ENCODE data around the gene FAM3D.

The FAM3D gene

DNA sequence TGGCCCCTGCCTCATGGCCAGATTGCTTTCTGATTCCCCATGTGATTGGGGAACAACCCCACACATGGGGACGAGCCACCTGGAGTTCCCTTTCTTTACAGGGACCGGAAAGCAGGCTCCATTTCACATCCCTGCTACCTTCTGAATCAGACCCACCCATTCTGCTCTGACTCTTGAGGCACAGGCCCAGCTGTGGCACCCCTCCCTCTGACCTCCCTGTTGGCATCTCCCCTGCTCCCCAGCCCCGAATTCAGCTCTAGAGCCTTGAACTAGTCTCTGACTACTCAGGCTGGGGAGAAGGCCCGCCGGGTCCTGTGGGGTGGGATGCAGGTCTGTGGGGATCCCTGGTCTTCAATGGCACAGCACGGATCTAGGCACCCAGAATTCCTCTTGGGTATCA, 12.1 kb downstream of the FAM3D start:
- no peak for DNase-seq (ENCODE audit: low spot score)

DNA sequence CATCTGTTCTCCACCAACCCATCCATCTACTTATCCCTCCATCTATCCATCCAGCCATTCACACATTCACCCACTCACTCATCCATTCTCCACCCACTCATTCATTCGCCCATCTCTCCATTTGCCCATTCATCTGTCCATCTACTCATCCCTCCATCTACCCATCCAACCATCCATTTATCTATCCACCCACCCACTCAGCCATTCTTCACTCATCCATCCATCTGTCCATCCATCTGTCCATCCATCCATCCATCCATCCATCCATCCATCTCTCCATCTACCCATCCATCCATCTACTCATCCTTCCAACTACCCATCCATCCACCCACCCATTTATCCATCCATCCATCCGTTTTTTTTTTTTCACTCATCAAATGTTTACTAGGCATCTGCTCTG, 13.9 kb downstream of the FAM3D start:
- no peak for DNase-seq (ENCODE audit: low spot score)

DNA sequence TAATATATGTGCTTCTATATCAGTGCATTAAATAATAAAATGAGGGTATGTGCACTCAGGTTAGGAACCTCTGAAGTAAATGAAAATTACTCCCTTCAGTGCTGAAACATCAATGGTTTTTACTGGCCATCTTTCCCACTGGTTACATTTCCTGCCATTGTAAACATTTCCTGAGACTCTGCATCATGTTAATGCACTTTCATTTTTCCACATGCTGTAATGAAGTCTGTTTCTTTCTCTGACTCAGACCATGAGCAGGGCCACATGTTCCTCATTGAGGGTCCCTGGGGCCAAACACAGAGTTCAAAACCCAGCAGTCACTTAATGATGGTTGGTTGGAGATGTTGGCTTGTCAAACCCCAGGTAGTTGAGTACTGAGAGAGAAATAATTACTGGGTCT, 15.3 kb downstream of the FAM3D start:
- DNase-seq (ENCODE audit: low spot score), result no peak

DNA sequence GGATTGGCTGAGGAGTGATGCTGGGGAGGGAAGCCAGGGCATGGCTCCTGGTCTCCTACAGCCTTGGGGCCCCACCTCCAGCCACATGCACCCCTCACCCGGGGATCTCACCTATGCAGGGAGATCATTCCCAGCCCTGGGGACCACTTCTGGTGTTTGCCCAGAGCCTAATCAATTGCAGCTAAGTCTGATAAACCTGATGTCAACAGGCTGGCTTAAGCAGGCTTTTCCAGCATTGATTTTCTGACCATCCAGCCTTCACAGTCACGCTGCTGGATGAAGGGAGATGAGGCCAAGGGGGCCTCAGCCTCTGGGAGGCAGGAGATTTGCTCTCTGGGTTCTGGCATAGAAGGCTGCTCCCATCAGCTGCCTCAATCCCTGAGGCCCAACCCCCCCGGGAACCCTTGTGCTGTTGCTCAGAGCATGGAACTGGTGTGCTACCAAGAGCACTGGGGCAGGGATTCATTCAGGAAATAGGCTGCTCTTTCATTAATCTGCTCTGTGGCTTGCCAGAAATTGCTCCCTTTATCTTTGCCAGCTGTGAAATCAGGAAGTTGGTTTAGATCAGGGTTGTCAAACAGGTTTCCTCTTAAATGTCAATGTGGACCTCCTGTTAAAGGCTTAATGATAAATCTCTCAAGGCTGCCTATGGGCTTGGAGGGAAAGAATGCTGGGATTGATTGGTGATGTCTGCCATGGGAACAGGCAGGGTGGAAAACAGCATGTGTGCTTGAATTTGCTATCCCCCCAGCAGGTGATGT, 19.0 kb downstream of the FAM3D start:
- DNase-seq (ENCODE audit: low spot score), result no peak

DNA sequence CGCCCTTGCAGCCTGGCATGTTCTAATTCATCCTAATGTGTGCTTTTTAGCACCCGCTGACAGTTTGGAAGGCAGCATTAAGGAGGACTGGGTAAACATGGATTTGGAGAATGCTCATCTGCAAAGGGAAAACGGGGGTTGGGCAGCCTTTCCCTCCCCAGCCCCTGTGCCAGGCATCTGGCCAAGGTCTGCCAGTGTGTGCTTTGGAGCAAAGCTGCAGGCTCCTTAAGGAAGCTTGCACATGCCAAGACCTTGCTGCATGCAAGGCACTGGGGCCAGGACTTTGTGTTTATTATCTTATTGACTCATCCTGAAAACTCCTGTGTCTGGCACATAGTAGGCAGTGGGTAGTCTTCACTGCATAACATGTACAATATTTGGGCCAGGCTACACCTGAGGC, 20.1 kb downstream of the FAM3D start:
- DNase-seq (ENCODE audit: low spot score), result no peak

DNA sequence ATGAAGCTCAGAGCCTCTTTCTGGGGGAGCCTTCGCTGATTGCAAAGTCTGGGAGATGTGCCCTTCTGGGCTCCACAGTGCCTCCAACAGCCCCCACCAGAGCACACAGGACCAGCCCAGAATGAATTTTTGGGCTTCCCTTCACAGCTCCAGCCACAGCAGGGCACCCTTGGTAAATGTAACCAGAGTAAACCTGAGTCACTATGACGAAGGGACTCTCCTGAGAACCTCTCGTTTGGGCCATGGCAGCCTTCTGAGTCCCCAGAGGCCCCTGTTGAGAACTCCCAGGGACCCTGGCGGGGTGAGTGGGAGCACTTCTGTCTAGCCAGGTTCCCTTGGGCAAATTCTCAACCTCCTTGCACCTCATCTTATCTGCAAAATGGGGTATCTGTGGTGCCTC, 20.8 kb downstream of the FAM3D start:
- no peak for DNase-seq (ENCODE audit: low spot score)

DNA sequence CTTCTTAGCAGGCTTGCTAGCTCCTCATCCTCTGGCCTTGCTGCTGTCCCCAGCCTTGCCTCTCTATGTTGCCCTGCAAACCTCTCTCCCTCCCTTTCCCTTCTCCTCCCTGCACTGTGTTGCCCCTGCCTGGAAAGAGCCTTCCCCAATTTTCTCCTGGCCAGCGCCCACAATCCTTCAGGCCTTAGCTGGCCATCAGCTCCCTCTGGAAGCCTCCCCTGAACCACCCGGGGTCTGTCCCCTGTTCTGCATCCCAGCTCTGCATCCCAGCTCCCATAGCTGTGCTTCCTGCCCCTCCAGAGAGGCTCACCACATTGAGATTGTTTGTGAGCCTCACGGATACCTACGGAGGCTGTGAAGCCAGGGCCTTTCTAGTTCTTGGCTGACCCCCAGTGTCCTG, 23.7 kb downstream of the FAM3D start:
- DNase-seq (ENCODE audit: low spot score), result no peak

DNA sequence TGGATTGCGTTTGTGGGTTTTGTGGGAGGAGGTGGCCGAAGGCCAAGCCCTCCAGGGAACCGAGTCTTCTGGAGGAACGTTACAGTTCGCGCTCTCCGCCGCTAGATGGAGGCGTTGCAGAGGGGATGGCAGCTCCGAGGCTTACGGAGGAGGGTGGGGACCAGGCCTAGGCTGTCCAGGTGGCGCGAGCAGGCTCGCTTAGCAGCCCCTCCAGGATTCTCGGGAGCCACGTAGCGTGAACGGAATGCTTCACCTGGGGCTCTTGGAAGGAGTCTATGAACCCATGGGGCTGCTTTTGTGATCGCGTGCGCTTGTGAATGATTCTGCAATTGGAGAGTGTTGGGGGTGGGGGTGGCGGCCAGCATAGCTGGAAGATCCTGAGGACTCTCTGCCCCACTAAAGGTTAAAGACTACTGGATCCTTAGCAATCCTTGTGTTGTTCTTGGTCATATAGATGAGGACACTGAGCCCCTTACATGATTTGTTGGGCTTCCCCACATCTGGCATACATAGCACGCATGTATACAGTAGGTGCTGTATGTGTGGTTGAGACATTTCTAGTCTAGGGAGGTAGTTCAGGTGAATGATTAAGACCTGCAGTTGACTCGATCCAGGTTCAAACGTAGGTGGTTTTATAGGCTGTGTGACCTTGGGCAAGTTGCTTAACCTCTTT, 25.7 kb downstream of the FAM3D start:
- DNase-seq (ENCODE audit: low spot score), result peak; percentile 72

DNA sequence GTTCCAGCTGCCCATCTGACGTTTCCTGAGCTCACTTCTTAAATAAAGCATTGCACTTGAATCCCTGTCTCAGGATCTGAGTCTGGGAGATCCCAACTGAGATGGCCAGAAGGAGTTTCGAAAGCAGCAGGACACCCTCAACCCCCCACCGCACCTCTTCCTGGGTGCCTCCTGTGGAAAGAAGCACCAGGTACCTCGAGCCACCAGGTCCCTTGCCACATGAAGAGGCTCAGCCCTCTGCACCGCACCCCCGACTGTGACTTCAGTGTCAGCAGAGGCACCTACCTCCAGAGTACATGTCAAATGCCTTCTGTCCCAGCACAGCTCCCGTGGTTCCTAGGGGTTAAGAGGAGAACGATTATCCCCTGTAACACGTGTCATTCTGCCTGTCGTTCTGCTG, 26.7 kb downstream of the FAM3D start:
- DNase-seq (ENCODE audit: low spot score), result no peak

DNA sequence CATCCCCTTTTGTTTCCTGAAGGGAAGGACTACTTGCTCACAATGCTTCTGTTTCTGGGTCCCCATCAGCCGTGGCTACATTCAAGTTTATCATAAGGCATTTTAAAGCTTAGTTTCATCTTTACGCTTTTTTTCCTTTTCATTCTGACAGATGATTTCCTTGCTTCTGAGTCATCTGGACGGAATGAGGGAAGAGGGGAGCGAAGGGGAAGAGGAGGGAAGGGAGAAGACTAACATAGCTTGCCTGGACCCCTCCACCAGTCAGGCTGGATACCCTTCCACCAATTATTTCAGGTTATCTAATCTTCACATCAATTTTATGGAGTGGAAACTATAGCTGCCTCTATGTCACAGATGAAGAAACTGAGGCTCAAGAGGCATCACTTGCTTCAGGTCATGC, 27.6 kb downstream of the FAM3D start:
- no peak for DNase-seq (ENCODE audit: low spot score)

DNA sequence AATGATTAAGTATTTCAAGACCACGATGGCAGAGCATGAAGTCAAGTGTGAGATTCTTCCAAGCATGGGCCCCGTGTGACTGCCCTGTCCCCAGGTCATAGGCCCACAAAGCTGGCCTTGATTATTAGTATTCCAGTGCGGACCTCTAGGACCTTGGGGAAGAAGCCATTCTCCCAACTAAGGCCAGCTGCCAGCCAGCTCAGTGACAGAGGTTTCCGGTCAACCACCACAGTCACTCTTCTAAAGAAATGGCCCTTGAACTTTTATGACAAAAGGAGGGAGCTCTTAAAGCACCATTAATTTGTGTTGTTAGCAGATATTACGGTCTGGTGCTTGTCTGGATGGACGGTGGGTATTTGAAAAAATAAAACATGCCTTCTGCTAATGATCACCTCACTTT, 28.0 kb downstream of the FAM3D start:
- DNase-seq (ENCODE audit: low spot score), result no peak

DNA sequence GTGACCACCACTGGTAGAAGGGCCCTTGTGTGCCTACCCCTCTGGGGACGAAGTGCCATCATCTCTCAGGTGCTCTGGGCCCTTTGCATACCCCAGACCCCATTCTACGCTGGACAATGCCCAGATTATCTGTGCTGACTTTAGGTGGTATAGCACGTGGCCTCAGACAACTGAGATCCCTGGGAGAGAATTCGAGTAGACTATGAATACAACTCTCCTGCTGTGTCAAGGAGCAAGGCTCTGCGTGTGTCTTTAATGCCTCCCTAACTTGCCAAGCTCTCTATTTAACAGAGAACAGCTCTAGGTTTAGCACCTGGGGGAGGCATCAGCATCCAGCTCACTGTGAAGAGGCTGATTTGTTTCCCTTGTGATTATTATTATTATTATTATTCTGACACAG, 29.1 kb downstream of the FAM3D start:
- no peak for DNase-seq (ENCODE audit: low spot score)

DNA sequence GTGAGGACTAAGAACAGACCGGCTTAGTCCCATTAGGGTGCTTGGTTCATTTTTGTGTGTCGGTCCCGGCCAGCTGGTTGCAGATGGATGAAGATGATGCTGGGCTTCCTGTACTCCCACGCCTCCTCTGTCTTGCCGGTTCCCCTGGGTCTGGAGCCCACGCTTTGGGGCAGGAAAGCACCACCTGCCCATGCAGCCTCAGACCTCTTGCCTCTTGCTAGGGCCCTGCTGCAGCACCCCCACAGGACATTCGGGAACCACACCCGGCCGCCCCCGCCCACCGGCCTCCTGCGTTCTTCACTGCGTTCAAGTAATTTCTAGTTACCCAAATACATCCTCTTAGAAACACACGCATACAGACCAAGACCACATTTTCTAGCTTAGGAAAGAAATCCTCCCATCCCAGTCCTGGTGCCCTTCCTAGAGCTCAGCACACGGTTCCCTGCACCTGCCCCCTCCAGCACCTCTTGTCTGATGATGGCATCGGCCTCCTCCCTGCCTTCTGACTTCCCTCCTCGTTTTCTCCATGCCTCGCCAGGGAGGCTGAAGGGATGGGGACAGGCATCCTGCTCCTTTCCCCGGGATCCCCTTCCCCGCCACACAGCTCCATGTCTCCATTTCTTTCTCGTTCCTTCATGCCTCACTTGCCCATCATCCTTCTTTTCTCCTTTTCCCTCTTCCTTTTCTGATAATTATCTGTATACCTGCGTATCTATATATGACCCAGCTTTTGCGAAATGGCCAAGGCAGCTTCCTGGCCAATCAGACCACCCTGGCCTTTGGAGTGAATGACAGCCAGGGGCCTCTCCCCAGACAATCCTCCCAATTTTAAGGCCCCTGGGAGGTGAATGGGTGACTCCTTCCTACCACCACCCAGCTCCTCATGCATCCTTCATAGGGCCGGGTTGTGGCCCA, 30.9 kb downstream of the FAM3D start:
- no peak for DNase-seq (ENCODE audit: low spot score)

DNA sequence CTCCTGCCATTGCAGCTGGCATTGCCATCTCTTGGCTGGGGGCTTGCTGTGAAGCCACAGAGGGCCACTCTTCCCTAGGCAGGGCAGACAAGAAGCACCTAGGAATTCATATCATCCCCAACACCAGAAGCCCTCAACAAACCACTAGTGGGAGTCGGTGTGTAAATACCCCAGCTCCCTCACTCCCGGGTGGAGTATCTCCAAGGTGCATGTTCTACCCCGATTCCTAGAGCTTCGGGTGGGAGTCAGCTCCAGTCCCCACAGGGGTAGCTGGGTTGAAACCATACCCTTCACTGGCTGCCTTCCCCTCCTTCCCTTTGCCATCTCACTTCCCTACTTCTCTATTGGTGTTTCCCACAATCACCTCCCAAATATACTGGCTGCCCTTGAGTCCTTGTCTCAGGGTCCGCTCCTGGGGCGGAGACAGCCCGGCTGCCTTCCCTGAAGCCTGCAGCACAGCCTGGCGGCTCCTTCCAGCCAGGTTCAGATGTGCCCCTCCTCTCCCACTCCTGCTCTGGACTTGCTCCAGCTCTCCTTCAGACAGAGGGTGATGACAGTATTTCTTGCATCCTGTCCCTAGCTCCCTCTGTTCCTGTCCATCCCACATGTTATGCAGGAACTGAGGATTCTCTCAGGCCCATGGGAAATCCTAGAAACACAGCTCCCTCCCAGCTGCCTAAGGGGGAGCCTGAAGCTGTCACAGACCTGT, 33.3 kb downstream of the FAM3D start:
- DNase-seq (ENCODE audit: low spot score), result no peak

DNA sequence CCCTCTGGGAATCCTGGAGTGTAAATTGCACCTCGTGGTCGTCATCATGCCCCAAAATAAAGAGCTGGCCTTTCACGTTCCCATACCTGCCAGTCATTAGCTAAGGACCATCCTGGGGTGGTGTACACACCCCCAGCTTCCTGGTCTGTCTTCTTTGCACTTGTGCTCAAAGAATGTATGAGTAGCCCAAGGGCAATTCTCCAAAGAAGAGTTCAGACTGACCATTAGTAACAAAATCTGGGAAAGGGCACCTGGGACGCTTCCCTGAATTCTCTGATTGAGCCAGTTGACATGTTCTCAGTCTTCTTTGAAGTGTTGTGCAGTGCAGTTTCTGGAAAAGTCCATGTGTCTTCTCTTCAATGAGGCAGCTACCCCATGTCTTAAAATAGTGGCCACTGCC, 34.8 kb downstream of the FAM3D start:
- no peak for DNase-seq (ENCODE audit: low spot score)

DNA sequence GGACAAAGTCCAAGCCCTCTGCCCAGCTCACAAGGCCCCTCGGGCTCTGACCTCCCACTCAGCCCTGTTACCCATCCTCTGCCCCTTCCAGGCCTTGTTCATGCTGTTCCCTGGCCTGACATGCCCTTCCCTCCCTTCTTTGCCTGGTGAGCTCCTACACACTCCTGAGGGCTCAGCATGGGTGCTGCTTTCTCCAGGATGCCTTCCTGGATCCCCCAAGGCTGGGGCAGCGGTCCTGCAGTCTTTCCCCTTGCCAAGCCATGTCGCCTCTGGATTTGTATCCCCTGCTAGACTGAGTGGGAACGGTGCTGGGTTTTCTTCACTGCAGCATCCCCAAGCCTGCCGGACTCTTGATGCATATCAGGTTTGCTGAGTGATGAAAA, 35.9 kb downstream of the FAM3D start:
- no peak for DNase-seq (ENCODE audit: low spot score)

DNA sequence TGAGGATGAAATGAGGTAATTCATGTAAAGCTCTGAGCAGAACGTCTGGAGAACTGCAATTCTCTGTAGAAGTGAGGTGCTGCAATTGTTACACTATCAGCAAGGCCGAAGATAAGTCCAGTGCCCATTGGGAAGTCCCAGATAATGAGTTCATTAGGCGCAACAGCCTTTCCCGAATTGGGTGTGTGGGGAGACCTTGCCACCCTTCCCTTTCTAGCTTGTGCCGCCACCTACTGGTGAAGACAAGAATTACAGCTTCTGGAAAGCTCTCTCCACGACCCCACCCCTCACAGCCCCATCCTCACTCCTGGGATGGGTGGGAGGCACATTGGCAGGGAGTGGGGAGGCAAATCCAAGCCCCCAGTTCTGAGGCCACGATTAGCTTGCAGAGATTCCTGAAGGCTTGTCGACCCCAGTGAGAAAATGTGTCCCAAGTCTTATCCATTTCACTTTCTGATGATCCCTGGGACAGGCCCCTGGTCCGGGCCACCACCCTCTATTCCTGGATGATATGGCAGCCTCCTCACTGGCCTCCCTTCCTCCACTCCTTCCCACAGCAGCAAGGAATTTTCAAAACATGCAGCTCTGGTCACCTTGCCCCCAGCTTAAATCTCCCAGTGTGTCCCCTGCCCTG, 36.4 kb downstream of the FAM3D start:
- peak; percentile 55 for DNase-seq (ENCODE audit: low spot score)

DNA sequence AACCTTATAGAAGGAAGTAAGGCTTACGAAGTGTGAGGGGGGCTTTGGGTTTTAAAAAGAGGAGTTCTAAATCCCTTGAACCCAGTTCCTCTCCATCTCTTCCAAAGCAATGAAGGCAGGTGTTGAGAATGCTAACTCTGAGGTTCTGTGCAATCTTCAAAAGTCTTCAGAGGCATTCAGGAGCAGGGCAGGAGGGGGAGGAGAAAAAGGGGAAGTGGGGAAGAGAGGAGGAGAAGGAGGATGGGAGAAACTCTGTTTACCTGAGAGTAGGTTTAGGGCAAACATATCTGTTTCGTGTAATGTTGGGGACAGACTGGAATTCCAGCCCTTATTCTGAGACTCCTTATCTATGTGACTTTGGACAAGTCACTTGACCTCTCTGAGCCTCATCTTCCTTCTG, 36.9 kb downstream of the FAM3D start:
- no peak for DNase-seq (ENCODE audit: low spot score)

DNA sequence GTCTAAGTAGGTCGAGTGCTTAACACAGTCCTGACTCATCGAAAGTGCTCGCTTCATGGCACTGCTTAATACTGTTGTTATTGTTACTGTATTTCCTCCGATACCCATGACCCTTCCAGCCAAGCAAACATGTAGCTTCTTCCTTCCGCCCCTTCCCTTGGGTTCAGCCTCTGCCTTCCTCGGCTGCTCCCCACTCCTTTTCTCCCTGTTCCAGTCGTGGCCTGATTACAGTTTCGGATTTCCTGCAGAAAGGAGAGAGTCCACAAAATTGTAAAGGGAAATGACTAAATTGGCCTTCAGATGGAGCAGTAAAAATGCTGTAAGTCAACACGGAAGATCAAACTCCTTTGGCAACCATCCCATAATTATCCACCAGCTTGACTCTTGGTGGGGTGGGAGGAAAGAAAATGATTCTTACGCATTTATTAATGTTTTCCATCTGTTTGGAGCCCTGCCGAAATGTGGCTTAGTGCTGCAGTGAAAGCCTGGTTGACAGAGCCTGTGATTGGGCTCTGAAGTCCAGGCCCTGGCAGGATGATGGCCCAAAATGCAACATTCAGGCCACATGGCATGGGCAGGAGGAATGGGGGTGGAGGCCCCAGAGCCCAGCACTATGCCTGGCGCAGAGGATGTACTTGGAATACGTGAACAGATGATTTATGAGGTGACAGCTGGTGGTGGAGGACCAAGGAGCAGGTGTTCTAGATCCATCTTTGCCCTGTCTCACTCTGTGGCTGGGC, 37.6 kb downstream of the FAM3D start:
- no peak for DNase-seq (ENCODE audit: low spot score)

DNA sequence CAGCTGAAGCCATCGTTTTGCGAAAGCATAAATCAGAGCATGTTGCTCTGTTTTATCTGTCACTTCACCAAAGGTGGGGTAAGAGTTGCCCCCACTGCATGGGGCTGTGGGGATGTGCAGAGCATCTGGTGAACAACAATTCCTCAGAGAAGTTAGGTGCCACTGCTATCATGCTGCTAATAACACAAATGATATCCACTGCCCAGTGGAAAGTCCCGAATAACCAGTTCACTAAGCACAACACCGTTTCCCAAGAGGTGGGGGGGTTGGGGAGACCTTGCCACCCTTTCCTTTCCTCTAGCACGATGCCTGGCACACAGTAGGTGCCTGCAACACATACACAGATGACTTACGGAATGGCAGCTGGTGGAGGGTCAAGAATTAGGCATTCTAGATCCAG, 38.6 kb downstream of the FAM3D start:
- DNase-seq (ENCODE audit: low spot score), result no peak

DNA sequence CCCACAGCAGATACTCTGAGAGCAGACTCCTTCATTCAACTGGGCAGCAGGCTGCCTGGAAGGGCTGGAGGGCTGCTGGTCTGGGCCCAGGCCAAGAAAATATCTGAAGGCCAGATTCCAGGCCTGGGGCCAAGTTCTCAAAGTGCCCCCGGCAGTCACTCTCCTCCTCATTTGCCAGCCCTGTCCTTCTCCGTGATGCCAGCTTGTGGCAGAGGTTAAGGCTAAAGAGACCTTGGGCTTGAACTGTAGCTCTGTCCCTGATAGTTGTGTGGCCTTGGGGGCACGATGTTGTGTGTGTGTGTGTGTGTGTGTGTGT, 39.0 kb downstream of the FAM3D start:
- DNase-seq (ENCODE audit: low spot score), result no peak
